Body of pancreas (tissue), 4 donors: ENCODE measurements around the gene TAF5L.

Experiments
- CTCF ChIP-seq, 7 experiments: fragments of 450-650 bp in 4 of 7; fragments of 200-600 bp in 3 of 7; sonication (generic) in 3 of 7; IDR thresholded peaks; one replicate each; pipeline ENCODE4 v1.5.1; 2016 to 2019; ENCODE audit warnings: antibody characterized with exemption in 7 of 7
- POLR2A ChIP-seq, 3 donors: fragments of 450-650 bp; IDR thresholded peaks; one replicate each; pipeline ENCODE4 v1.6.1; 2016; ENCODE audit warnings: antibody characterized with exemption in 3 of 3, mild to moderate bottlenecking in 2 of 3

GRCh38 chr1:229553621-229554130 is 72.2 kb downstream of the TAF5L start:
- no peak for TF ChIP-seq CTCF (IDR thresholded peaks at IDR 0.05)
- no peak for TF ChIP-seq POLR2A (IDR thresholded peaks at IDR 0.05)
